Astrocyte of the cerebellum (primary cell): Measurements from ENCODE around the gene CLEC18C.
"Not testable (repeated sequence)": the region's sequence is repeated elsewhere in the genome, so short reads cannot be mapped to it uniquely, and the experiment has no call there.

Source experiments
- DNase-seq: peaks from one replicate; pipeline ENCODE4 v3.0.0-alpha.2; 2011; ENCODE audit warnings: low read depth
- H3K4me3 ChIP-seq: 2 replicates; pipeline ENCODE4 v1.5.1; 2011; ENCODE audit warnings: mild to moderate bottlenecking, low read depth, low read length, moderate library complexity
- CTCF ChIP-seq: IDR thresholded peaks from 2 replicates; pipeline ENCODE4 v1.5.1; 2012; ENCODE audit warnings: low read length, low read depth, moderate library complexity, mild to moderate bottlenecking; ENCODE audit errors: missing control alignments
- in situ Hi-C: cut with HindIII; loops from 2 replicates; pipeline ENCODE4 v1.10.0; 2017; ENCODE audit warnings: low sequenced_read_pairs

CLEC18C gene

GRCh38 chr16:70151941-70152509 is 21.6 kb upstream of the CLEC18C start:
- no peak for TF ChIP-seq CTCF
- in situ Hi-C loops = no loop called here
- no peak for DNase-seq
- H3K4me3 ChIP-seq = no peak overlapping the region

GRCh38 chr16:70152578-70153302 is 20.8 kb upstream of the CLEC18C start:
- no peak overlapping the region for H3K4me3 ChIP-seq
- TF ChIP-seq CTCF = no peak
- DNase-seq = no peak
- in situ Hi-C loops = no loop called here

GRCh38 chr16:70154736-70155135 is 18.9 kb upstream of the CLEC18C start:
- DNase-seq, H3K4me3 ChIP-seq, in situ Hi-C loops: not testable (repeated sequence)

- no peak overlapping the region for H3K4me3 ChIP-seq
- no peak for TF ChIP-seq CTCF
- no peak for DNase-seq
- in situ Hi-C loops = no loop called here
Observed at GRCh38 chr16:70156207-70156978, 17.2 kb upstream of the CLEC18C start.

GRCh38 chr16:70157105-70157476 is 16.5 kb upstream of the CLEC18C start:
- TF ChIP-seq CTCF = no peak
- in situ Hi-C loops = no loop called here
- no peak overlapping the region for H3K4me3 ChIP-seq
- DNase-seq = no peak

GRCh38 chr16:70157477-70158260 is 15.9 kb upstream of the CLEC18C start:
- H3K4me3 ChIP-seq = no peak overlapping the region
- TF ChIP-seq CTCF = no peak
- in situ Hi-C loops = no loop called here
- DNase-seq = no peak
